H1 (cell line): ENCODE data around the gene EFR3B. TPM values are rescaled to one million over a fixed set of nuclear protein-coding genes. Genes with fewer than 3 reads are reported as not detected.

Experiments used
- CTCF ChIA-PET: fragments of 300-600 bp; sonication (Branson Sonifier 250); formaldehyde crosslinking; loops from one replicate; lab custom pipeline; 2021; ENCODE audit not compliant: partially characterized antibody; lab: Charles Lee
- POLR2A ChIA-PET: fragments of 300-600 bp; sonication (Branson Sonifier 250); formaldehyde crosslinking; loops from one replicate; lab custom pipeline; 2021; ENCODE audit warnings: inconsistent platforms; ENCODE audit not compliant: partially characterized antibody; lab: Charles Lee
- DNase-seq, 2 experiments: peaks; one replicate each; pipeline versions ENCODE4 v3.0.0 to v3.0.0-alpha.2; 2010 to 2022; ENCODE audit warnings: low spot score in 2 of 2, low read depth in 1 of 2, mixed read lengths in 1 of 2
- FAIRE-seq: peaks from 2 replicates; lab custom pipeline; 2011; peaks lifted over from hg19 to GRCh38; lab: Jason Lieb, UNC
- H2AFZ ChIP-seq: 2 replicates; pipeline ENCODE4 v1.8.1; 2012; ENCODE audit warnings: low read length, inconsistent platforms
- H2AK5ac ChIP-seq: 2 replicates; pipeline ENCODE4 v1.6.1; 2013; ENCODE audit warnings: low read depth, low read length
- H2BK120ac ChIP-seq: replicated peaks from 2 replicates; pipeline ENCODE3; 2013; ENCODE audit warnings: low read depth, low read length, inconsistent platforms
- H2BK12ac ChIP-seq: 2 replicates; pipeline ENCODE4 v1.6.1; 2013; ENCODE audit warnings: low read depth, low read length
- H2BK15ac ChIP-seq: 2 replicates; pipeline ENCODE4 v1.6.1; 2013; ENCODE audit warnings: low read length
- H2BK20ac ChIP-seq: 2 replicates; pipeline ENCODE4 v1.6.1; 2013; ENCODE audit warnings: low read length
- H2BK5ac ChIP-seq: 2 replicates; pipeline ENCODE4 v1.6.1; 2013; ENCODE audit warnings: low read depth, low read length
- H3K14ac ChIP-seq: 2 replicates; pipeline ENCODE4 v1.6.1; 2013; ENCODE audit warnings: inconsistent platforms; ENCODE audit not compliant: insufficient read length
- H3K18ac ChIP-seq: 2 replicates; pipeline ENCODE4 v1.6.1; 2013; ENCODE audit warnings: low read length; ENCODE audit errors: extremely low read depth
- H3K23ac ChIP-seq: 2 replicates; pipeline ENCODE4 v1.6.1; 2013; ENCODE audit warnings: inconsistent platforms; ENCODE audit not compliant: insufficient read length
- H3K23me2 ChIP-seq: 2 replicates; pipeline ENCODE4 v1.6.1; 2013; ENCODE audit warnings: low read depth, low read length
- H3K27ac ChIP-seq: 2 replicates; pipeline ENCODE4 v1.6.1; 2011; ENCODE audit warnings: low read depth, low read length, inconsistent platforms
- H3K27me3 ChIP-seq, 4 experiments: replicated peaks in 1 of 4; 1 replicate in 1 of 4; 2 replicates in 3 of 4; pipeline versions ENCODE4 v1.6.1 to v1.8.1; 2011 to 2013; ENCODE audit warnings: low read length in 3 of 4, mild to moderate bottlenecking in 3 of 4, inconsistent platforms in 2 of 4, mixed read lengths in 2 of 4, moderate library complexity in 1 of 4; ENCODE audit not compliant: control insufficient read depth in 3 of 4, insufficient read depth in 3 of 4; ENCODE audit errors: extremely low read depth in 1 of 4
- H3K36me3 ChIP-seq, 4 experiments: 2 replicates each; pipeline versions ENCODE4 v1.6.1 to v1.8.1; 2011 to 2013; ENCODE audit warnings: mild to moderate bottlenecking in 4 of 4, low read length in 3 of 4, moderate library complexity in 2 of 4, control low read depth in 1 of 4, inconsistent platforms in 1 of 4; ENCODE audit not compliant: insufficient read depth in 4 of 4, control insufficient read depth in 2 of 4
- H3K4ac ChIP-seq: replicated peaks from 2 replicates; pipeline ENCODE3; 2013; ENCODE audit warnings: low read length, low read depth, mixed read lengths, inconsistent platforms; ENCODE audit not compliant: insufficient read length
- H3K4me1 ChIP-seq, 4 experiments: replicated peaks in 1 of 4; 1 replicate in 1 of 4; 2 replicates in 3 of 4; pipeline versions ENCODE4 v1.6.1 to v1.8.1; 2011 to 2013; ENCODE audit warnings: low read length in 3 of 4, inconsistent platforms in 2 of 4, mixed read lengths in 1 of 4; ENCODE audit not compliant: insufficient read depth in 4 of 4, control insufficient read depth in 3 of 4
- H3K4me2 ChIP-seq, 2 experiments: 2 replicates each; pipeline versions ENCODE4 v1.6.1 to v1.8.1; 2011 to 2013; ENCODE audit warnings: low read depth in 2 of 2, low read length in 2 of 2, control low read depth in 1 of 2, inconsistent platforms in 1 of 2, mild to moderate bottlenecking in 1 of 2; ENCODE audit not compliant: insufficient read depth in 1 of 2
- H3K4me3 ChIP-seq, 4 experiments: fragments of 200-600, 300-600 bp in 1 of 4; sonication (generic), shearing (Covaris generic), sonication (Bioruptor Twin) in 1 of 4; 2 replicates each; pipeline versions ENCODE4 v1.5.1 to v1.8.1; 2011 to 2016; ENCODE audit warnings: low read length in 4 of 4, low read depth in 3 of 4, control low read depth in 2 of 4, inconsistent platforms in 2 of 4, mild to moderate bottlenecking in 2 of 4, mixed read lengths in 1 of 4, moderate library complexity in 1 of 4; ENCODE audit not compliant: insufficient read depth in 2 of 4; ENCODE audit errors: extremely low read depth in 1 of 4
- H3K56ac ChIP-seq: replicated peaks from 2 replicates; pipeline ENCODE3; 2013; ENCODE audit warnings: low read depth, mild to moderate bottlenecking, mixed read lengths, low read length, inconsistent platforms; ENCODE audit not compliant: insufficient read length
- H3K79me1 ChIP-seq: 2 replicates; pipeline ENCODE4 v1.6.1; 2013; ENCODE audit warnings: low read depth, low read length, control low read depth
- H3K79me2 ChIP-seq, 2 experiments: 2 replicates each; pipeline versions ENCODE4 v1.6.1 to v1.8.1; 2012 to 2013; ENCODE audit warnings: low read length in 2 of 2, mild to moderate bottlenecking in 2 of 2, inconsistent platforms in 1 of 2; ENCODE audit not compliant: insufficient read depth in 2 of 2, control insufficient read depth in 1 of 2
- H3K9ac ChIP-seq, 4 experiments: replicated peaks in 1 of 4; 1 replicate in 1 of 4; 2 replicates in 3 of 4; pipeline versions ENCODE4 v1.6.1 to v1.8.1; 2011 to 2013; ENCODE audit warnings: low read depth in 3 of 4, low read length in 3 of 4, control low read depth in 2 of 4, mild to moderate bottlenecking in 2 of 4, moderate library complexity in 2 of 4, inconsistent platforms in 1 of 4; ENCODE audit errors: extremely low read depth in 1 of 4
- H3K9me3 ChIP-seq, 2 experiments: 2 replicates each; pipeline versions ENCODE4 v1.6.1 to v1.8.1; 2012 to 2013; ENCODE audit warnings: mild to moderate bottlenecking in 2 of 2, moderate library complexity in 2 of 2, control low read depth in 1 of 2, inconsistent platforms in 1 of 2, low read depth in 1 of 2, low read length in 1 of 2, mixed read lengths in 1 of 2; ENCODE audit not compliant: insufficient read depth in 2 of 2
- H4K20me1 ChIP-seq, 2 experiments: replicated peaks in 1 of 2; 2 replicates each; pipeline versions ENCODE3 to v1.8.1; 2011 to 2013; ENCODE audit warnings: inconsistent platforms in 2 of 2, low read length in 2 of 2, mild to moderate bottlenecking in 1 of 2; ENCODE audit not compliant: insufficient read depth in 2 of 2, control insufficient read depth in 1 of 2
- H4K5ac ChIP-seq: 2 replicates; pipeline ENCODE4 v1.6.1; 2013; ENCODE audit warnings: low read length, low read depth, mixed read lengths, inconsistent platforms; ENCODE audit not compliant: insufficient read length
- H4K8ac ChIP-seq: 2 replicates; pipeline ENCODE4 v1.8.0; 2013; ENCODE audit warnings: mild to moderate bottlenecking, moderate library complexity, low read length, inconsistent platforms; ENCODE audit not compliant: insufficient read depth; ENCODE audit errors: extremely low read depth
- H4K91ac ChIP-seq: replicated peaks from 2 replicates; pipeline ENCODE3; 2013; ENCODE audit warnings: low read length, mixed read lengths, inconsistent platforms; ENCODE audit not compliant: insufficient read length
- CBX5 ChIP-seq: fragments of 300-800, 300-1000 bp; sonication (generic); IDR thresholded peaks from 2 replicates; pipeline ENCODE4 v1.7.1; 2016; ENCODE audit warnings: antibody characterized with exemption, low read length, low read depth
- HDAC2 ChIP-seq, 2 experiments: fragments of 300-600 bp in 1 of 2; sonication (generic) in 1 of 2; IDR thresholded peaks; 2 replicates each; pipeline ENCODE4 v1.6.1; 2011 to 2012; ENCODE audit warnings: low read depth in 2 of 2, low read length in 2 of 2, mild to moderate bottlenecking in 2 of 2, moderate library complexity in 2 of 2, borderline replicate concordance in 1 of 2, inconsistent platforms in 1 of 2
- KDM1A ChIP-seq: fragments of 200-600, 300-600 bp; sonication (generic); IDR thresholded peaks from 2 replicates; pipeline ENCODE4 v1.7.1; 2016; ENCODE audit warnings: mild to moderate bottlenecking, low read length, borderline replicate concordance
- KDM4A ChIP-seq: IDR thresholded peaks from one replicate; pipeline ENCODE4 v1.7.1; 2012; ENCODE audit warnings: low read depth, mild to moderate bottlenecking, moderate library complexity, low read length, inconsistent platforms; ENCODE audit not compliant: severe bottlenecking
- KDM5A ChIP-seq: fragments of 200-600 bp; IDR thresholded peaks from 2 replicates; pipeline ENCODE4 v1.7.1; 2012; ENCODE audit warnings: mild to moderate bottlenecking, low read length, inconsistent platforms, mixed read lengths
- MAX ChIP-seq: IDR thresholded peaks from 2 replicates; pipeline ENCODE4 v1.6.1; 2012; ENCODE audit warnings: inconsistent platforms
- POLR2A ChIP-seq, 2 experiments: IDR thresholded peaks; 1 replicate in 1 of 2; 2 replicates in 1 of 2; pipeline ENCODE4 v1.6.1; 2011; ENCODE audit warnings: low read depth in 2 of 2, low read length in 2 of 2, mild to moderate bottlenecking in 2 of 2; ENCODE audit errors: control extremely low read depth in 1 of 2
- POLR2AphosphoS5 ChIP-seq: IDR thresholded peaks from 2 replicates; pipeline ENCODE4 v1.6.1; 2011; ENCODE audit warnings: low read depth, low read length
- RAD21 ChIP-seq, 2 experiments: IDR thresholded peaks in 1 of 2; conservative IDR thresholded peaks in 1 of 2; 2 replicates each; pipeline ENCODE4 v1.6.1; 2011; ENCODE audit warnings: low read depth in 2 of 2, low read length in 2 of 2, improper control_type of control experiment in 1 of 2, inconsistent platforms in 1 of 2, mild to moderate bottlenecking in 1 of 2, moderate library complexity in 1 of 2
- TBP ChIP-seq: IDR thresholded peaks from 2 replicates; pipeline ENCODE4 v1.6.1; 2011; ENCODE audit warnings: low read depth, low read length, improper control_type of control experiment
- USF2 ChIP-seq: IDR thresholded peaks from 2 replicates; pipeline ENCODE4 v1.6.1; 2011; ENCODE audit warnings: low read length, improper control_type of control experiment
- WGBS, 2 experiments: shearing (Covaris generic) in 1 of 2; methylation state at CpG; one replicate each; pipeline versions ENCODE4 v1.1.6 to v1.1.7; 2013 to 2015; ENCODE audit warnings: low lambda C conversion rate in 2 of 2, mixed read lengths in 2 of 2, inconsistent platforms in 1 of 2, low coverage in 1 of 2, missing lambda C conversion rate in 1 of 2; ENCODE audit not compliant: insufficient replicate concordance in 2 of 2, insufficient coverage in 1 of 2, insufficient read length in 1 of 2; ENCODE audit errors: extremely low coverage in 1 of 2, missing lambda C conversion rate in 1 of 2; 5-methylcytosine and 5-hydroxymethylcytosine counted together
- polyA plus RNA-seq, 7 experiments: library from polyadenylated mRNA; depleted of rRNA in 3 of 7; stranded (reverse) in 5 of 7; unstranded in 2 of 7; fragments of >200 nt in 5 of 7; fragments of 200-250 nt in 2 of 7; gene quantifications; 1 replicate in 5 of 7; 2 replicates in 1 of 7; 4 replicates in 1 of 7; pipeline versions ENCODE4 v1.2.1 to v1.2.3, GENCODE V29; 2011 to 2013; ENCODE audit warnings: missing spikeins in 2 of 7, mixed read lengths in 2 of 7
- total RNA-seq: library from RNA; stranded (reverse); fragmentation: NEBNext Ultra II Directional; extraction: Animal tissue kit (Norgen Biotek cat#: 25700); gene quantifications from 2 replicates; pipeline ENCODE4 v1.2.1, GENCODE V29; 2021

EFR3B gene
- total and polyA plus RNA-seq, 2 of the 8 experiments (the other 6 are each of a cell fraction or from before 2014, with no cell fraction given): 3.4 to 9.6 TPM

- Histone ChIP-seq H3K4ac (no peak overlapping the region), H3K56ac (no peak overlapping the region), H3K14ac (no peak overlapping the region), H3K27me3 (no peaks in the 10 kb centered on the region), H3K4me3 (peak overlapping the region; percentile 1 to 57 (median 34); a peak in 7 of 8 replicates), H3K79me1 (no peaks in the 10 kb centered on the region), H4K91ac (no peak overlapping the region), H3K18ac (no peak overlapping the region; the same call in 1 of the 2 replicates), H3K4me2 (peak overlapping the region; percentile 36 to 58; a peak in 3 of 4 replicates), H3K23ac (no peak overlapping the region), H2BK5ac (no peak overlapping the region), H3K79me2 (no peaks in the 10 kb centered on the region), H2BK15ac (no peak overlapping the region), H2BK12ac (no peak overlapping the region), H2BK20ac (no peak overlapping the region), H4K8ac (peak overlapping the region; percentile 95), H2AK5ac (no peak overlapping the region), H2AFZ (no peak overlapping the region), H3K23me2 (no peaks in the 10 kb centered on the region), H4K20me1 (no peaks in the 10 kb centered on the region), H4K5ac (peak overlapping the region; percentile 46), H3K4me1 (peaks cover 0 to 9% (median 3%) of the 10 kb centered on the region in 4 experiments; a peak in 4 of 7 replicates), H3K27ac (no peak overlapping the region), H3K9me3 (no peaks in the 10 kb centered on the region), H3K36me3 (no peaks in the 10 kb centered on the region), H2BK120ac (no peak overlapping the region), H3K9ac (peak overlapping the region in 1 of 4 experiments; percentile 13; a peak in 3 of 7 replicates)
- peak in 1 of 2 experiments; percentile 69 for DNase-seq
- ChIA-PET CTCF (interaction anchor here (1.3 kb wide), 1 partner anchor 25 kb away, joined by 4 read pairs; no protein-coding TSS in a partner anchor), POLR2A (no interaction called here)
- WGBS, 2 experiments: 32% methylated on average over 59 of the region's 59 CpGs; no CpG with 5 or more reads in 1 of the 2 experiments
- no peak for FAIRE-seq
- TF ChIP-seq TBP (no peak), CBX5 (no peak), MAX (0 out of 2 replicates have a peak, but pooled peaks have one; percentile 25), KDM1A (no peak), KDM5A (no peak), USF2 (no peak), POLR2AphosphoS5 (no peak), HDAC2 (IDR thresholded peaks at IDR 0.05; ENCODE audit: borderline replicate concordance in 1 of 2, low read depth in 2 of 2, low read length in 2 of 2) (peak in 1 of 2 experiments; percentile 43; a peak in 1 of 4 replicates), RAD21 (IDR thresholded peaks at IDR 0.05 in 1 of 2, conservative IDR thresholded peaks at IDR 0.05 in 1 of 2; ENCODE audit: low read depth in 2 of 2, low read length in 2 of 2) (no peak), POLR2A (IDR thresholded peaks at IDR 0.05; ENCODE audit: control extremely low read depth in 1 of 2, low read depth in 2 of 2, low read length in 2 of 2) (no peak), KDM4A (peak; percentile 33)
Observed at GRCh38 chr2:25204190-25204838, 162.4 kb downstream of the EFR3B start.
